Renal cortical epithelial cell (primary cell): ENCODE results near the gene NAXD. TPM values are rescaled to one million over a fixed set of nuclear protein-coding genes. Genes with fewer than 3 reads are reported as not detected.
"Not testable (repeated sequence)": the region's sequence is repeated elsewhere in the genome, so short reads cannot be mapped to it uniquely, and the experiment has no call there.

Experiments used
- DNase-seq: peaks from one replicate; pipeline ENCODE4 v3.0.0-alpha.2; 2011; ENCODE audit warnings: low read depth
- total RNA-seq: library from RNA; depleted of rRNA; stranded (reverse); fragments of >200 nt; gene quantifications from 2 replicates; pipeline ENCODE4 v1.2.3, GENCODE V29; 2014

The NAXD gene
- total RNA-seq, result 15.6 and 30.5 TPM in 2 replicates

GRCh38 chr13:110615322-110616102 lies at the start of gene NAXD:
Gene NAXD, plus strand, starts transcription at chr13:110615545. Its CDS starts 57 bp downstream, at chr13:110615602.
- DNase-seq, result peak; percentile 88

GRCh38 chr13:110566171-110566570 lies 49.2 kb upstream of the NAXD start:
- DNase-seq, result no peak

- no peak for DNase-seq
Observed at GRCh38 chr13:110568612-110569011, 46.7 kb upstream of the NAXD start.

- not testable (repeated sequence) for DNase-seq
Observed at GRCh38 chr13:110569962-110570361, 45.4 kb upstream of the NAXD start.

GRCh38 chr13:110570886-110571285 lies 44.5 kb upstream of the NAXD start:
- no peak for DNase-seq

- DNase-seq, result no peak
Observed at GRCh38 chr13:110571896-110572777, 43.2 kb upstream of the NAXD start.

- no peak for DNase-seq
Observed at GRCh38 chr13:110572778-110573118, 42.6 kb upstream of the NAXD start.

- no peak for DNase-seq
Observed at GRCh38 chr13:110574161-110574560, 41.2 kb upstream of the NAXD start.

- DNase-seq, result no peak
Observed at GRCh38 chr13:110575322-110576069, 39.8 kb upstream of the NAXD start.

GRCh38 chr13:110576070-110576394 lies 39.3 kb upstream of the NAXD start:
- no peak for DNase-seq

- no peak for DNase-seq
Observed at GRCh38 chr13:110576736-110577476, 38.4 kb upstream of the NAXD start.

- no peak for DNase-seq
Observed at GRCh38 chr13:110578363-110578762, 37.0 kb upstream of the NAXD start.

- no peak for DNase-seq
Observed at GRCh38 chr13:110580800-110581199, 34.5 kb upstream of the NAXD start.

- DNase-seq, result no peak
Observed at GRCh38 chr13:110581506-110582185, 33.7 kb upstream of the NAXD start.

- no peak for DNase-seq
Observed at GRCh38 chr13:110582421-110582954, 32.9 kb upstream of the NAXD start.

GRCh38 chr13:110583178-110583865 lies 32.0 kb upstream of the NAXD start:
- no peak for DNase-seq

GRCh38 chr13:110589793-110590390 lies 25.5 kb upstream of the NAXD start:
- DNase-seq, result no peak

- peak; percentile 29 for DNase-seq
Observed at GRCh38 chr13:110590577-110590976, 24.8 kb upstream of the NAXD start.

GRCh38 chr13:110592665-110593064 lies 22.7 kb upstream of the NAXD start:
- no peak for DNase-seq
